Body of pancreas (tissue), 4 donors: Measurements from ENCODE around the gene ZMYND15. TPM values are rescaled to one million over a fixed set of nuclear protein-coding genes. Genes with fewer than 3 reads are reported as not detected.
A peak's percentile ranks its signal among the peaks of the same experiment; 100 is the strongest.

Experiments
- ATAC-seq: fragments of 150-250 bp; one replicate; pipeline ENCODE4 v1.9.1; 2016
- DNase-seq, 4 donors: peaks; one replicate each; pipeline ENCODE4 v3.0.0-alpha.2; 2019
- H3K27ac ChIP-seq, 4 donors: fragments of 200-600 bp; sonication (generic); 1 replicate in 3 of 4; 2 replicates in 1 of 4; pipeline versions ENCODE4 v1.5.1 to v1.6.1; 2016 to 2019; ENCODE audit warnings: mild to moderate bottlenecking in 1 of 4, mixed read lengths in 1 of 4, moderate library complexity in 1 of 4
- H3K27me3 ChIP-seq, 2 donors: fragments of 200-600 bp; sonication (generic); one replicate each; pipeline ENCODE4 v1.6.0; 2016; ENCODE audit warnings: mild to moderate bottlenecking in 1 of 2
- H3K36me3 ChIP-seq, 2 donors: fragments of 200-600 bp; sonication (generic); replicated peaks in 1 of 2; 2 replicates each; pipeline ENCODE4 v1.5.1; 2016; ENCODE audit warnings: low read depth in 2 of 2; ENCODE audit not compliant: insufficient read depth in 1 of 2
- H3K4me1 ChIP-seq: fragments of 200-600 bp; sonication (generic); one replicate; pipeline ENCODE4 v1.6.0; 2016
- H3K4me3 ChIP-seq, 2 donors: fragments of 200-600 bp; sonication (generic); 1 replicate in 1 of 2; 2 replicates in 1 of 2; pipeline ENCODE4 v1.5.1; 2016 to 2019
- H3K9me3 ChIP-seq, 3 donors: fragments of 200-600 bp; sonication (generic); 1 replicate in 2 of 3; 2 replicates in 1 of 3; pipeline ENCODE4 v1.5.1; 2016
- POLR2A ChIP-seq, 3 donors: fragments of 450-650 bp; IDR thresholded peaks; one replicate each; pipeline ENCODE4 v1.6.1; 2016; ENCODE audit warnings: antibody characterized with exemption in 3 of 3, mild to moderate bottlenecking in 2 of 3
- WGBS, 2 donors: methylation state at CpG; one replicate each; pipeline ENCODE4 v1.1.5; 2017; 5-methylcytosine and 5-hydroxymethylcytosine counted together
- intact Hi-C: fragments of 100-400 bp; cut with DNase I; formaldehyde crosslinking; loops from one replicate; pipeline ENCODE4 v1.15.1; 2023
- total RNA-seq, 2 donors: library from RNA; depleted of rRNA; stranded (reverse); fragments of >200 nt; gene quantifications; one replicate each; pipeline ENCODE4 v1.1.0, GENCODE V29; 2016
- TF ChIP-seq, protein P1 (sequence below), 7 experiments: fragments of 450-650 bp in 4 of 7; fragments of 200-600 bp in 3 of 7; sonication (generic) in 3 of 7; IDR thresholded peaks; one replicate each; pipeline ENCODE4 v1.5.1; 2016 to 2019; ENCODE audit warnings: antibody characterized with exemption in 7 of 7

Gene ZMYND15
- total RNA-seq, 2 donors from 2014 or later, result 0.52 to 2.3 TPM

DNA sequence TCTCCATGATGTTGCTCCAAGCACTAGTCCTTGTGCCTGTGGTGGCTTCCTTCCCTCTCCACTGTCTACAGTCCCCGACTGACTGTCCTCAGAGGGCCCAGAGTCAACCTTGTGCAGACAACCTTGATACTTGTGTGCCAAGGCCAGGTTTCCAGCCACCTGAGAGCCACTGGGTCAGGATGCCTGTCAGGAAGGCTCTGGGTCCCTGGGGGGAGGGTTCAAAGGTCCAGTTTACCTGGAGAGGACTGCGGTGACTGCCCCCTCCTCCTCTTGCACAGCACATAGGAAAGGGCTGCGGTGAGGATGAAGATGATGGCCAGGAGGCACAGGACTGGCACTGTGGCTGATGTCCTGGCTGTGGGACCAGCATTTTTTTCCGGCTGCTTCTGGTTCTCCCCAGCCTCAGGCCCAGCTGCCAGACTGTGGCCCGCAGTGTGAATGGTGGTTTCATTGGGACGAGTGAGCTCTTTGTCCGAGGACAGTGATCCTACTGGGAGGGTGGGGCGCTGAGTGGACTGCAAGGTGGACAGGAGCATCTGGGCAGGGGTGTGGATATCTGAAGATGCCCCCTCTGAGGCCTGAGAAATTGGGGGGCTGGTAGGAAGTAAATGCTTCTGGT, 4.7 kb upstream of the ZMYND15 start:
- no peaks in the 10 kb centered on the region for H3K36me3 ChIP-seq
- TF ChIP-seq, protein P1, sequence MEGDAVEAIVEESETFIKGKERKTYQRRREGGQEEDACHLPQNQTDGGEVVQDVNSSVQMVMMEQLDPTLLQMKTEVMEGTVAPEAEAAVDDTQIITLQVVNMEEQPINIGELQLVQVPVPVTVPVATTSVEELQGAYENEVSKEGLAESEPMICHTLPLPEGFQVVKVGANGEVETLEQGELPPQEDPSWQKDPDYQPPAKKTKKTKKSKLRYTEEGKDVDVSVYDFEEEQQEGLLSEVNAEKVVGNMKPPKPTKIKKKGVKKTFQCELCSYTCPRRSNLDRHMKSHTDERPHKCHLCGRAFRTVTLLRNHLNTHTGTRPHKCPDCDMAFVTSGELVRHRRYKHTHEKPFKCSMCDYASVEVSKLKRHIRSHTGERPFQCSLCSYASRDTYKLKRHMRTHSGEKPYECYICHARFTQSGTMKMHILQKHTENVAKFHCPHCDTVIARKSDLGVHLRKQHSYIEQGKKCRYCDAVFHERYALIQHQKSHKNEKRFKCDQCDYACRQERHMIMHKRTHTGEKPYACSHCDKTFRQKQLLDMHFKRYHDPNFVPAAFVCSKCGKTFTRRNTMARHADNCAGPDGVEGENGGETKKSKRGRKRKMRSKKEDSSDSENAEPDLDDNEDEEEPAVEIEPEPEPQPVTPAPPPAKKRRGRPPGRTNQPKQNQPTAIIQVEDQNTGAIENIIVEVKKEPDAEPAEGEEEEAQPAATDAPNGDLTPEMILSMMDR (IDR thresholded peaks at IDR 0.05), result no peak
- TF ChIP-seq POLR2A (IDR thresholded peaks at IDR 0.05), result no peak
- intact Hi-C loops, result loop anchor here (5.0 kb wide), 1 partner anchor 52 kb away; the partner anchor contains the start of genes GLTPD2 and VMO1
- no peak overlapping the region for H3K4me3 ChIP-seq
- H3K4me1 ChIP-seq, result peaks cover 34% of the 10 kb centered on the region
- WGBS, 2 donors, result 76 to 83% methylated on average over 5 to 8 of the region's 8 CpGs
- H3K9me3 ChIP-seq, result no peaks in the 10 kb centered on the region
- DNase-seq (no peak), ATAC-seq (no peak)
- H3K27ac ChIP-seq, result peak overlapping the region in 1 of 4 donors; percentile 61
- no peaks in the 10 kb centered on the region for H3K27me3 ChIP-seq

DNA sequence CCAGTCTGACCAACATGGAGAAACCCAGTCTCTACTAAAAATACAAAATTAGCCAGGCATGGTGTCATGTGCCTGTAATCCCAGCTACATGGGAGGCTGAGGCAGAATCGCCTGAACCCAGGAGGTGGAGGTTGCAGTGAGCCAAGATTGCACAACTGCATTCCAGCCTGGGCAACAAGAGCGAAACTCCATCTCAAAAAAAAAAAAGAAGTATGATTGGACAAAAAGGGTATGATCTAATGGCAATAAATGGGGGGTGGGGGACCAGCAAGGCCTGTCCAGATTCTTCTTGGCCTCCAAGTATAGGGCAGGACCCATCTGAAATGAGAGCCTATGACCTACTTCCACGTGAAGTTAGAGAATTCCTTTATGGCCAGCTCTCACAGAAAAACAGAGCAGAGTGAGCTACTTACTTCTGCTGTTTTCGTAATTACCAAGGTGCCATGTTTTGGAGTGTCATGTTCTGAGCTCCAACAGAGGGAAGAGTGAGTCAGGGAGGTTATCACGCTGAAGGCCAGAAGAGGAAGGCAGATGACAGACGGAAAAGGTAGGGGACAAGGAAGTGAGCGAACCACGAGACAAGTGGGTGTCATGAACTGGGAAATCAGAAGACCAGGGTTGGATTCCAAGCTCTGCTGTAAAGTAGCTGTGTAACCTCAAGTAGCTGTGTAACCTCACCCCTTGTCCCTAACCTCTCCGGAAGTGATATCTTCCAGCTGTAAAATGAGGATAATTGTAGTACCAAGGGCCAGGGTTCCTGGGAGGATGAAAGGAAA, 3.6 kb upstream of the ZMYND15 start:
- H3K9me3 ChIP-seq, result no peaks in the 10 kb centered on the region
- TF ChIP-seq, protein P1 (IDR thresholded peaks at IDR 0.05), result no peak
- peak in 1 of 3 donors; percentile 40 for TF ChIP-seq POLR2A (IDR thresholded peaks at IDR 0.05)
- no peaks in the 10 kb centered on the region for H3K36me3 ChIP-seq
- H3K27ac ChIP-seq, result peak overlapping the region in 2 of 4 donors; percentile 34 to 61
- no peak overlapping the region for H3K4me3 ChIP-seq
- DNase-seq (peak in 1 of 4 donors; percentile 75), ATAC-seq (no peak)
- 67 to 75% methylated on average over 9 of the region's 9 CpGs for whole genome bisulfite sequencing, 2 donors
- peaks cover 28% of the 10 kb centered on the region for H3K4me1 ChIP-seq
- intact Hi-C loops, result no loop called here
- H3K27me3 ChIP-seq, result no peaks in the 10 kb centered on the region

DNA sequence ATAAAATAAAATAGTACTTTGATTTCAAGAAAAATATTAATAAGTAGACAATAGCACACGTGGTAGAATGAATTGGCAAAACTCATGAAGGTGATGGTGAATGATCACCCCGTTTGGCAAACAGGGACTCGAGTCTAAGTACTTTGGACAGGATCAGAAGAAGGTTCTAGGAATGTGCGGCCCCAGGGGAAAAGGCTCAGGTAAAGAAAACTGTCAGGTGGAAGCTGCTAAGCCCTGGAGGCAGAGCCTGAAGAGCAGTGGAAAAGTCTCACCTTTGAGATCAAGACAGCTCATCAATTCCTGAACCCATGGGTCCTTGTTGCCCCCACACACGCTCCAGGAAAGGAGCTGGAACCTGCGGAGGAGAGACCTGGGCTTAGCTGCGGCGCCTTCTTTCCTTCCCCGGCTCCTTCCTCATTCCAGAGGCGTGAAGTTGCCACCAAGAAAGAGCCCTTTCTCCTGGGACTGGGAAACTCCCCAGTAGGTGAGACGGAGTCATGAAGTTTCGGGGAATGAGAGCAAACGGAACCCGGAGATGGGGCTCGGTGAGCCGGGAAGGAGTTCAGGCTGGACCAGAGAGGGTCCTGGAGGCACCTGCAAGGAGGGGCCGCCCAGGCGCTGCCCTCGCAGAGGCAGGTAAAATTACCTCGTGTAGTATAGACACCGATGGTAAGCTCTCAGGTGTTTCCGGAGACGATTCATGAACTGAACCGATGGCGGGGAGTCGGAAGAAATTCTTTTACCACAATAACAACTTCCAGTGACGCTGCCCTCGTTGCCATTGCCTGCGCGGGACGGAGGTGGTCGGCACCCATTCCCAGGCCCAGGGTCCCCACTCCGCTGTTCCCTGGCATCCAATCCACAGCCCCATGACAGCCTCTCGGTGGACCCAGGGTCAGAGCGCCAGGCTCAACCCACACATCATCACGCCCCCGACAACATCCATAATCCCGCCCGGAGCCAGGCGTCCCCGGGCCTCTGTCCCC, 1.2 kb upstream of the ZMYND15 start:
- Histone ChIP-seq H3K4me1 (peaks cover 13% of the 10 kb centered on the region), H3K36me3 (no peaks in the 10 kb centered on the region), H3K27me3 (no peaks in the 10 kb centered on the region), H3K27ac (peak overlapping the region; percentile 28 to 72 (median 64)), H3K9me3 (no peaks in the 10 kb centered on the region), H3K4me3 (peak overlapping the region; percentile 29 to 32)
- intact Hi-C loops, result no loop called here
- DNase-seq, result peak in 3 of 4 donors; percentile 41 to 47 (median 45)
- TF ChIP-seq, protein P1 (IDR thresholded peaks at IDR 0.05), result no peak
- TF ChIP-seq POLR2A (IDR thresholded peaks at IDR 0.05), result peak in 2 of 3 donors; percentile 20 to 53
- 18 to 38% methylated on average over 17 to 41 of the region's 41 CpGs for WGBS, 2 donors
- peak; percentile 35 for ATAC-seq

DNA sequence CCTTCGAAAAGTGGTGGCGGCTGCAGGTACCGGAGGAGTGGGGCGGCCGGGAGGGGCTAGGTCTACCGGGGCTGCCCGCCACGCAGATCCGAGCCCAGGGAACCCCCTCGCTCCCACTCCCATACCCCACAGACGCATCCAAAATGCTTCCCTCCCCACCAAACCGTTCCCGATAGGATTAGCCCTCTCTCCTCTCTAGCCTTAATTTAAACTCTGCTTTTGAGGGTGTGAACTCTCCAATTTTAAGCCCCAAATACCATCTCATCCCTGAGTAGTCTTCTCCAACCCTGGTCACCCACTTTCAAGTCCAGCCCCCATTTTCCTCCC, 355 bp downstream of the ZMYND15 start:
- no peak for DNase-seq
- peaks cover 0 to 7% of the 10 kb centered on the region in 2 donors for H3K27me3 ChIP-seq
- H3K36me3 ChIP-seq, result no peaks in the 10 kb centered on the region
- no peaks in the 10 kb centered on the region for H3K9me3 ChIP-seq
- TF ChIP-seq POLR2A (IDR thresholded peaks at IDR 0.05), result no peak
- TF ChIP-seq, protein P1 (IDR thresholded peaks at IDR 0.05), result no peak
- H3K4me1 ChIP-seq, result peaks cover 13% of the 10 kb centered on the region
- WGBS, 2 donors, result 0 to 15% methylated on average over 2 to 13 of the region's 13 CpGs
- peak overlapping the region; percentile 28 to 72 (median 64) for H3K27ac ChIP-seq
- ATAC-seq, result no peak
- intact Hi-C loops, result no loop called here
- peak overlapping the region in 1 of 2 donors; percentile 32 for H3K4me3 ChIP-seq
